ENCODE measurements around the gene NSUN4. TPM values are rescaled to one million over a fixed set of nuclear protein-coding genes. Genes with fewer than 3 reads are reported as not detected.

NSUN4 gene
- total RNA-seq, 1 donor from 2014 or later, result 9.0 TPM

DNA sequence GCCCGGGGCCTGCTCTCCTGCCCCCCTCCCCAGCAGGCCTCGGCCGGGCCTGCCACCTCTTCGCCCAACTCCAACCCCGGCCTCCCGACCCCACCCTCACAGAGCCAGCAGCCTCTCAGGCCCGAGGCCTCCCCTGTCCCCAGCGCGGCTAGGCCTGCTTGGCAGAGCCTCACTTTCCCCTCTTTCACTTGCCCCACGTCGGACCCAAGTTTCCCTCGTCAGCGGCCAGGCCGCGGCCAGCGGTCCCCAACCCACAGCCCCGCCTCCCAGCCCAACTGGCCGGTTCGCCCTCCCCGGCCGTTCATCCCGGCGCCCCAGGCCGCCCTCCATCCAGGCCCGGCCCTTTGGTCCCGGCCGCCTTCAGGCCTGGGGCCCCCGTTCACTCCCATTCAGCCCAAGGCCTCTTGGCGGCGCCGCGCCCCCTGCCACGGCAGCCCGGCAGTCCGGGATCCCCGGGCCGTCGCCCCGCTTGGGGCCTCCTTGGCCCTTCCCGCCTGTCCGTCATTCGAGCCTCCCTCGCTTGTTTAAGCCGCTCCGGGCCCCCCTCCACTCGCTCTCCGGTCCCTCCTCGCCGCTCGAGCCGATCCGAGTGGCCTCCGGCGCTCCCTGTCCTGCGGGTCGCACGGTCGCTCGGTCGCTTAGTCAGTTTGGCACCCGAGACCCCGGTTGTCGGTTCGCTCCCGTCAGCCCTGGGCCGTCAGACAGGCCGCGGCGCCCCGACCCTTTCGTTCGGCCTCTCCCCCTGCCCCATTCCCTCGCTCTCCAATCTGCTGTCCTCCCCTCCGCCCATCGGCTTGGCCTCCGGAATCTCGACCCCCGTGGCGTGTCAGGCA lies 38.6 kb upstream of the NSUN4 start:
- H3K36me3 ChIP-seq (ENCODE audit: control insufficient read depth, insufficient read depth, low read length), result peaks cover 5% of the 10 kb centered on the region
- H3K4me3 ChIP-seq (ENCODE audit: low read depth, low read length), result peak overlapping the region; percentile 86
- no peaks in the 10 kb centered on the region for H3K27me3 ChIP-seq (ENCODE audit: control insufficient read depth, insufficient read depth, low read length)
- TF ChIP-seq, protein P1, sequence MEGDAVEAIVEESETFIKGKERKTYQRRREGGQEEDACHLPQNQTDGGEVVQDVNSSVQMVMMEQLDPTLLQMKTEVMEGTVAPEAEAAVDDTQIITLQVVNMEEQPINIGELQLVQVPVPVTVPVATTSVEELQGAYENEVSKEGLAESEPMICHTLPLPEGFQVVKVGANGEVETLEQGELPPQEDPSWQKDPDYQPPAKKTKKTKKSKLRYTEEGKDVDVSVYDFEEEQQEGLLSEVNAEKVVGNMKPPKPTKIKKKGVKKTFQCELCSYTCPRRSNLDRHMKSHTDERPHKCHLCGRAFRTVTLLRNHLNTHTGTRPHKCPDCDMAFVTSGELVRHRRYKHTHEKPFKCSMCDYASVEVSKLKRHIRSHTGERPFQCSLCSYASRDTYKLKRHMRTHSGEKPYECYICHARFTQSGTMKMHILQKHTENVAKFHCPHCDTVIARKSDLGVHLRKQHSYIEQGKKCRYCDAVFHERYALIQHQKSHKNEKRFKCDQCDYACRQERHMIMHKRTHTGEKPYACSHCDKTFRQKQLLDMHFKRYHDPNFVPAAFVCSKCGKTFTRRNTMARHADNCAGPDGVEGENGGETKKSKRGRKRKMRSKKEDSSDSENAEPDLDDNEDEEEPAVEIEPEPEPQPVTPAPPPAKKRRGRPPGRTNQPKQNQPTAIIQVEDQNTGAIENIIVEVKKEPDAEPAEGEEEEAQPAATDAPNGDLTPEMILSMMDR (IDR thresholded peaks at IDR 0.05; ENCODE audit: insufficient read depth, low read length, severe bottlenecking), result peak; percentile 30
- no peak for FAIRE-seq
- no peak for DNase-seq (ENCODE audit: low read depth)

DNA sequence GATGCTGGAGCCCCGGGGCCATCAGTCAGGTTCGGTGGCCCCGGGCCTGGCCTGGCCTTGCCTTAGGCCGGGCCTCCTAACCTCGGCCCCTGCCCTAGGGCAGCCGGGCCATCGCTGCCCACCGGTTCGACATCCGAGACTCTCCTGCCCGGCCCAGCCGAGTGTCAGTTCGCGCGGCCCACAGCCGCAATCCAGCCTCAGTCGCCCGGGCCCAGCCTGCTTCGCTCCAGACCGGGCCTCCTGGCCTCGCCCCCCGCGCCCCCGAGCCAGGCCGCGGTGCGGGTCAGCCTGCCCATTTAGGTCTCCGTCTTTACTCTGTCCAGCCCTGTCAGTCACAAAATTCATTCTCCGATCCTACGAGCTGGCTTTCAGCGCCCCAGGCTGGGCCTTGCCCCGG lies 38.0 kb upstream of the NSUN4 start:
- H3K4me3 ChIP-seq (ENCODE audit: low read depth, low read length), result peak overlapping the region; percentile 86
- no peak for DNase-seq (ENCODE audit: low read depth)
- TF ChIP-seq, protein P1 (IDR thresholded peaks at IDR 0.05; ENCODE audit: insufficient read depth, low read length, severe bottlenecking), result no peak
- FAIRE-seq, result no peak
- H3K36me3 ChIP-seq (ENCODE audit: control insufficient read depth, insufficient read depth, low read length), result peaks cover under 1% of the 10 kb centered on the region
- no peaks in the 10 kb centered on the region for H3K27me3 ChIP-seq (ENCODE audit: control insufficient read depth, insufficient read depth, low read length)

DNA sequence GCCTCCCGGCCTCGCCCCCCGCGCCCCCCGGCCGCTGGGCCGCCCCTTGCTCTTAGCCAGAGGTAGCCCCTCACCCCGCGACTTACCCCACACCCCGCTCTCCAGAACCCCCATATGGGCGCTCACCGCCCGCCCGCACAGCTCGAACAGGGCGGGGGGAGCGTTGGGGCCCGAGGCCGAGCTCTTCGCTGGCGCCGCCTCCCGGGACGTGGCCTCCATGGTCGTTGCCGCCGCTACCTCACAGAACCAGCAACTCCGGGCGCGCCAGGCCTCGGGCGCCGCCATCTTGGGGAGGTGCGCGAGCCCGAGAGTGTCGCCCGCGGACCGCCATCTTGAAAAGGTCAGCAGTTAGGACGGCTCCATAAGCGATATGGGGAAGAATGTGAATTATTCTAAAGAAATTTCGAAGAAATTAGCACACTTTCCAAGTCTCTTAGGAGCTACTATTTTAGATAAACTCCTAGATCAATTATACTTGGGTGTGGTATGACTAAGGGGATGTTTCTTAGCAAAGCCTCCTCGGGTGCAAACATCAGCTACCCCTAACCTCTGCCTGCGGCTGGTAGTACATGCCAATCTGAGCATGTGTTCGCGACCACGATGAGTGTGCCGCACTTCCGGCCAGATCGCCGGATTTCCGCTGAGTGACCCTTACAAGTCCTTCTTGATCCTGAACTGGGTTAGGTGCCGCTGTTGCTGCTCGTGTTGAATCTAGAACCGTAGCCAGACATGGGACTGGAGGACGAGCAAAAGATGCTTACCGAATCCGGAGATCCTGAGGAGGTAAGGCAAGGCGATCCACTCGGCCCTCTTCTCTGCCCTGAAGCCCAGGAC lies 37.4 kb upstream of the NSUN4 start, which contains the start of the genes LRRC41 and UQCRH:
TSS of gene LRRC41 (minus strand) at position 579 of the 834 bp plus-strand sequence. CDS start at position 285, 294 bp downstream.
TSS of gene UQCRH (plus strand) at position 661 of the 834 bp plus-strand sequence. CDS start at position 730, 69 bp downstream.
- H3K4me3 ChIP-seq (ENCODE audit: low read depth, low read length), result peak within 1 kb of the TSS; percentile 86
- TF ChIP-seq, protein P1 (IDR thresholded peaks at IDR 0.05; ENCODE audit: insufficient read depth, low read length, severe bottlenecking), result peak; percentile 24
- no peaks in the 10 kb centered on the region for H3K27me3 ChIP-seq (ENCODE audit: control insufficient read depth, insufficient read depth, low read length)
- FAIRE-seq (no peak), DNase-seq (ENCODE audit: low read depth) (peak; percentile 91)
- H3K36me3 ChIP-seq (ENCODE audit: control insufficient read depth, insufficient read depth, low read length), result no peaks in the 10 kb centered on the region

DNA sequence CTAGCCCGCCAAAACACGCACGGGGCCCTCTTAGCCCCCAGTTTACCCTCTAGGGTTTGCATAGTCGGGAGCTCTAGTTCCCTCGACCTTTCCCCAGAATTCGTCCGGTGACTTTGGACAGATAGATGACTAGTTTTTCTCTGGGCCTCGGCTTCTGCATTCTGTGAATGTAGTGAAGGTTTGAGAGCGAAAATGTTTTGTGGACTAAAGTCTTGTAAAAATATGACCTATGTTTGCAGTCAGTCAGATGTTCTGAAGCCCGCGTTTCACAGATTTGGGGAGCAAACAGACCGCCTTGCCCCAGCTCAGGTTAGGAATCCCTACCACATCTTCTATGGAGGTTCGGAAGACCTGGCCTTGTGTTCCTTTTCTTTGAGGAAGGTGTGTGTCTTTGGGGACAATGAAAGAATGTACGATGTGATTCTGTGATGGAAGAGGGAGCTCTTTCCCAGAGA lies 36.7 kb upstream of the NSUN4 start:
- Histone ChIP-seq H3K4me3 (ENCODE audit: low read depth, low read length) (peak overlapping the region; percentile 86), H3K36me3 (ENCODE audit: control insufficient read depth, insufficient read depth, low read length) (no peaks in the 10 kb centered on the region), H3K27me3 (ENCODE audit: control insufficient read depth, insufficient read depth, low read length) (no peaks in the 10 kb centered on the region)
- TF ChIP-seq, protein P1 (IDR thresholded peaks at IDR 0.05; ENCODE audit: insufficient read depth, low read length, severe bottlenecking), result no peak
- no peak for DNase-seq (ENCODE audit: low read depth)
- FAIRE-seq, result no peak

DNA sequence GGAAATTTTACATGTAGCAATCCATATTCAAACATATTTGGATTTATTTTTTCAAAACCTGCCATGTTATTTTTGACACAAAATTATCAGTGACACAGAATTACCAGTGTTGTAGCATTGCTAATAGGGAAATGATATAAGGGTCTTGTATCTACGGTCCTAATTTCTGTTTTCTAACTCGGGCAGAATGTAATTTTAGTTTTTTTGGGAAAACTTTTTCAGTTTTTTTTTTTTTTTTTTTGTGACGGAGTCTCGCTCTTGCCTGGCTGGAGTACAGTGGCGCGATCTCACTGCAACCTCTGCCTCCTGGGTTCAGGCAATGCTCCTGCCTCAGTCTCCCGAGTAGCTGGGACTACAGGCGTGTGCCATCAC lies 34.5 kb upstream of the NSUN4 start:
- TF ChIP-seq, protein P1 (IDR thresholded peaks at IDR 0.05; ENCODE audit: insufficient read depth, low read length, severe bottlenecking), result no peak
- Histone ChIP-seq H3K36me3 (ENCODE audit: control insufficient read depth, insufficient read depth, low read length) (peaks cover 10% of the 10 kb centered on the region), H3K27me3 (ENCODE audit: control insufficient read depth, insufficient read depth, low read length) (no peaks in the 10 kb centered on the region), H3K4me3 (ENCODE audit: low read depth, low read length) (no peak overlapping the region)
- DNase-seq (ENCODE audit: low read depth) (no peak), FAIRE-seq (no peak)
